SK-N-SH treated with all-trans-retinoic acid at 6 μM for 48 hours (cell line): Measurements from ENCODE around the gene MSANTD7.

ENCODE experiments used
- ARNTL ChIP-seq: fragments of 450-650 bp; formaldehyde crosslinking; IDR thresholded peaks from 2 replicates; pipeline ENCODE4 v1.5.0; 2020; ENCODE audit warnings: low read depth, mild to moderate bottlenecking, moderate library complexity, borderline replicate concordance
- CSDC2 ChIP-seq: fragments of 250-450 bp; sonication (Bioruptor Pico); IDR thresholded peaks from 2 replicates; pipeline ENCODE4 v1.5.0; 2020; ENCODE audit warnings: mild to moderate bottlenecking, moderate library complexity
- OSR1 ChIP-seq: fragments of 250-450 bp; sonication (Bioruptor Pico); IDR thresholded peaks from 2 replicates; pipeline ENCODE4 v1.8.0; 2022; ENCODE audit warnings: moderate library complexity, mild to moderate bottlenecking, inconsistent platforms
- PPARA ChIP-seq: fragments of 250-450 bp; sonication (Bioruptor Pico); IDR thresholded peaks from 2 replicates; pipeline ENCODE4 v1.5.0; 2020; ENCODE audit warnings: mild to moderate bottlenecking, borderline replicate concordance
- TF ChIP-seq, protein P1 (sequence below): fragments of 250-450 bp; sonication (Bioruptor Pico); IDR thresholded peaks from 2 replicates; pipeline ENCODE4 v1.5.1; 2020; ENCODE audit warnings: low read depth, mild to moderate bottlenecking, moderate library complexity
- TF ChIP-seq, protein P2 (sequence below): fragments of 250-450 bp; sonication (Bioruptor Pico); IDR thresholded peaks from 2 replicates; pipeline ENCODE4 v1.5.0; 2020; ENCODE audit warnings: mild to moderate bottlenecking, moderate library complexity

DNA sequence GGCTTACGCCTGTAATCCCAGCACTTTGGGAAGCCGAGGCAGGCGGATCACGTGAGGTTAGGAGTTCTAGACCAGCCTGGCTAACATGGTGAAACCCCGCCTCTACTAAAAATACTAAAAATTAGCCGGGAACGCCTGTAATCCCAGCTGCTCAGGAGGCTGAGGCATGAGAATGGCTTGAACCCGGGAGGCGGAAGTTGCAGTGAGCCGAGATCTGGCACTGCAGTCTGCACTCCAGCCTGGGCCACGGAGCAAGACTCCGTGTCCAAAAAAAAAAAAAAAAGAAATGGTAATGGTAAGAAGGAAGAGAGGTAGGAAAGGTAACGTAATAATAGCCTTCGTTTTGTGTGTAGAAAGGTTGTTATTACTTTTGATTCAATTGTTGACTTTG is 1.2 kb downstream of the MSANTD7 start:
- TF ChIP-seq PPARA (CRISPR knock-in tag) = no peak
- TF ChIP-seq ARNTL (CRISPR knock-in tag) = no peak
- TF ChIP-seq OSR1 (CRISPR knock-in tag) = no peak
- TF ChIP-seq, protein P1, sequence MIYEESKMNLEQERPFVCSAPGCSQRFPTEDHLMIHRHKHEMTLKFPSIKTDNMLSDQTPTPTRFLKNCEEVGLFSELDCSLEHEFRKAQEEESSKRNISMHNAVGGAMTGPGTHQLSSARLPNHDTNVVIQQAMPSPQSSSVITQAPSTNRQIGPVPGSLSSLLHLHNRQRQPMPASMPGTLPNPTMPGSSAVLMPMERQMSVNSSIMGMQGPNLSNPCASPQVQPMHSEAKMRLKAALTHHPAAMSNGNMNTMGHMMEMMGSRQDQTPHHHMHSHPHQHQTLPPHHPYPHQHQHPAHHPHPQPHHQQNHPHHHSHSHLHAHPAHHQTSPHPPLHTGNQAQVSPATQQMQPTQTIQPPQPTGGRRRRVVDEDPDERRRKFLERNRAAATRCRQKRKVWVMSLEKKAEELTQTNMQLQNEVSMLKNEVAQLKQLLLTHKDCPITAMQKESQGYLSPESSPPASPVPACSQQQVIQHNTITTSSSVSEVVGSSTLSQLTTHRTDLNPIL (CRISPR knock-in tag) = no peak
- TF ChIP-seq, protein P2, sequence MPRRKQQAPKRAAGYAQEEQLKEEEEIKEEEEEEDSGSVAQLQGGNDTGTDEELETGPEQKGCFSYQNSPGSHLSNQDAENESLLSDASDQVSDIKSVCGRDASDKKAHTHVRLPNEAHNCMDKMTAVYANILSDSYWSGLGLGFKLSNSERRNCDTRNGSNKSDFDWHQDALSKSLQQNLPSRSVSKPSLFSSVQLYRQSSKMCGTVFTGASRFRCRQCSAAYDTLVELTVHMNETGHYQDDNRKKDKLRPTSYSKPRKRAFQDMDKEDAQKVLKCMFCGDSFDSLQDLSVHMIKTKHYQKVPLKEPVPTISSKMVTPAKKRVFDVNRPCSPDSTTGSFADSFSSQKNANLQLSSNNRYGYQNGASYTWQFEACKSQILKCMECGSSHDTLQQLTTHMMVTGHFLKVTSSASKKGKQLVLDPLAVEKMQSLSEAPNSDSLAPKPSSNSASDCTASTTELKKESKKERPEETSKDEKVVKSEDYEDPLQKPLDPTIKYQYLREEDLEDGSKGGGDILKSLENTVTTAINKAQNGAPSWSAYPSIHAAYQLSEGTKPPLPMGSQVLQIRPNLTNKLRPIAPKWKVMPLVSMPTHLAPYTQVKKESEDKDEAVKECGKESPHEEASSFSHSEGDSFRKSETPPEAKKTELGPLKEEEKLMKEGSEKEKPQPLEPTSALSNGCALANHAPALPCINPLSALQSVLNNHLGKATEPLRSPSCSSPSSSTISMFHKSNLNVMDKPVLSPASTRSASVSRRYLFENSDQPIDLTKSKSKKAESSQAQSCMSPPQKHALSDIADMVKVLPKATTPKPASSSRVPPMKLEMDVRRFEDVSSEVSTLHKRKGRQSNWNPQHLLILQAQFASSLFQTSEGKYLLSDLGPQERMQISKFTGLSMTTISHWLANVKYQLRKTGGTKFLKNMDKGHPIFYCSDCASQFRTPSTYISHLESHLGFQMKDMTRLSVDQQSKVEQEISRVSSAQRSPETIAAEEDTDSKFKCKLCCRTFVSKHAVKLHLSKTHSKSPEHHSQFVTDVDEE = no peak
- no peak for TF ChIP-seq CSDC2 (CRISPR knock-in tag)
